HG02870 (cell line): ENCODE results near the gene INO80D.
A peak's percentile ranks its signal among the peaks of the same experiment; 100 is the strongest.
"Not testable (repeated sequence)": the region's sequence is repeated elsewhere in the genome, so short reads cannot be mapped to it uniquely, and the experiment has no call there.

Experiments
- ATAC-seq: cut with Tn5 transposase; IDR thresholded peaks from one replicate; pipeline ENCODE4 v1.9.1; 2021; ENCODE audit warnings: mild to moderate bottlenecking, moderate library complexity; ENCODE audit not compliant: unreplicated experiment

INO80D gene

GRCh38 chr2:206031162-206031784, 54.7 kb downstream of the INO80D start:
- ATAC-seq: peak; percentile 75

GRCh38 chr2:206028101-206028500, 57.9 kb downstream of the INO80D start:
- no peak for ATAC-seq

- ATAC-seq: no peak
Measured at GRCh38 chr2:206023183-206023582, 62.8 kb downstream of the INO80D start.

GRCh38 chr2:206020171-206020570, 65.8 kb downstream of the INO80D start:
- ATAC-seq: no peak

GRCh38 chr2:206015746-206016145, 70.2 kb downstream of the INO80D start:
- ATAC-seq: not testable (repeated sequence)

GRCh38 chr2:206011795-206012194, 74.2 kb downstream of the INO80D start:
- ATAC-seq: no peak

- ATAC-seq: no peak
Measured at GRCh38 chr2:206011018-206011614, 74.9 kb downstream of the INO80D start.

- ATAC-seq: no peak
Measured at GRCh38 chr2:206004004-206004693, 81.8 kb downstream of the INO80D start.

GRCh38 chr2:206002440-206002839, 83.5 kb downstream of the INO80D start:
- ATAC-seq: no peak

- no peak for ATAC-seq
Measured at GRCh38 chr2:206001912-206002311, 84.1 kb downstream of the INO80D start.

- no peak for ATAC-seq
Measured at GRCh38 chr2:206000776-206001175, 85.2 kb downstream of the INO80D start.

- no peak for ATAC-seq
Measured at GRCh38 chr2:205998583-205998982, 87.4 kb downstream of the INO80D start.

- no peak for ATAC-seq
Measured at GRCh38 chr2:205996161-205996560, 89.8 kb downstream of the INO80D start.

- no peak for ATAC-seq
Measured at GRCh38 chr2:205995260-205995659, 90.7 kb downstream of the INO80D start.

- no peak for ATAC-seq
Measured at GRCh38 chr2:205994344-205994743, 91.6 kb downstream of the INO80D start.

GRCh38 chr2:205990104-205990503, 95.9 kb downstream of the INO80D start:
- ATAC-seq: no peak

- ATAC-seq: no peak
Measured at GRCh38 chr2:205989271-205990071, 96.5 kb downstream of the INO80D start.

- ATAC-seq: not testable (repeated sequence)
Measured at GRCh38 chr2:205988681-205989080, 97.3 kb downstream of the INO80D start.

GRCh38 chr2:205988274-205988673, 97.7 kb downstream of the INO80D start:
- no peak for ATAC-seq

- not testable (repeated sequence) for ATAC-seq
Measured at GRCh38 chr2:205986334-205986733, 99.6 kb downstream of the INO80D start.

- peak; percentile 96 for ATAC-seq
Measured at GRCh38 chr2:205984381-205984780, 101.6 kb downstream of the INO80D start.
